GM18517 (cell line): ENCODE results near the gene MAPKAPK3.

ENCODE experiments used
- ATAC-seq: cut with Tn5 transposase; IDR thresholded peaks from one replicate; pipeline ENCODE4 v1.9.1; 2021; ENCODE audit warnings: mild to moderate bottlenecking, moderate library complexity; ENCODE audit not compliant: unreplicated experiment

Gene MAPKAPK3

GRCh38 chr3:50617096-50617791 lies at the start of gene MAPKAPK3:
Gene MAPKAPK3, plus strand, starts transcription at chr3:50617151. Its CDS starts 415 bp downstream, at chr3:50617566.
- ATAC-seq, result no peak

DNA sequence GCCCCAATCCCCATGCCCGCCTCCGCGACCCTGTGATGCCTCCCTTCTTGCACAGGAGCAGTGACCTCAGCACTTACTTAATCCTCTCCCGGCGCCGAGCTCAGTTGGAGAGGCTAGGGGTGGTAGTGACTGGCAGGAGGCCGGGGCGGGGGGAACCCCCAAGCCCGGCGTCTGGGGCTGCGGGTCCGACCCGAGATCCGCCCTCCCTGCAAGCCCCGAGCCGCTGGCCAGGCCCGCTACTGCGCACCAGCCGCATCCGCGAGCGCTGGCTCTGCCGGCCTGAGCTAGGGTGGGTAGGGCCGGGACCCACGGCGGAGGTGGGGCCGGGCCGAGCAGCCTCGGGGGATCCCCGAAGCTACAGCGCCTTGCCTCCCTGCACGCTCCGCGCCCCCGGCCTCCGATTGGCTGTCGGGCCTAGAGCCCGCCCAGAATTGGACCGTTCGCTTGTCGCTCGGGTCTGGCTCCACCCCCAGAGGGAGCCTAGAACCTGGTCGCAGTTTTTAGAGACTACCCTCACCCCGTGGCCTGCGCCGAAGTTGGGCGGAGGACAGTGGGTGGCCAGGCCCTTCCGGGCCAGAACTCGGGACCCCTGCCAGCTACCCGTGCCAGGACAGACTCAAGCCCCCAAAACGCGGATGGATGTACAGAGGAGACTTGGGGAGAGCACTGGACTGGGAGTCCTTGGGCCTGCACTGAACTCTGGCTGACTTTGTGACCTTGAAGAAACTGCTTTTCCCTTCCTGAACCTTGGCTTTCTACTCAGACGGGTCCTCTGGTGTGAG lies 49.4 kb upstream of the MAPKAPK3 start, which contains the start of gene C3orf18:
Gene C3orf18 (minus strand): TSS at position 362 of the 782 bp plus-strand sequence. CDS start 2,048 bp downstream, outside the sequence.
- ATAC-seq, result peak; percentile 82

- ATAC-seq, result peak; percentile 59
Observed at GRCh38 chr3:50568947-50569749, 47.8 kb upstream of the MAPKAPK3 start, which contains the start of gene HEMK1. Gene HEMK1, plus strand, starts transcription at chr3:50569522. Its CDS starts 1,583 bp downstream, at chr3:50571105.

DNA sequence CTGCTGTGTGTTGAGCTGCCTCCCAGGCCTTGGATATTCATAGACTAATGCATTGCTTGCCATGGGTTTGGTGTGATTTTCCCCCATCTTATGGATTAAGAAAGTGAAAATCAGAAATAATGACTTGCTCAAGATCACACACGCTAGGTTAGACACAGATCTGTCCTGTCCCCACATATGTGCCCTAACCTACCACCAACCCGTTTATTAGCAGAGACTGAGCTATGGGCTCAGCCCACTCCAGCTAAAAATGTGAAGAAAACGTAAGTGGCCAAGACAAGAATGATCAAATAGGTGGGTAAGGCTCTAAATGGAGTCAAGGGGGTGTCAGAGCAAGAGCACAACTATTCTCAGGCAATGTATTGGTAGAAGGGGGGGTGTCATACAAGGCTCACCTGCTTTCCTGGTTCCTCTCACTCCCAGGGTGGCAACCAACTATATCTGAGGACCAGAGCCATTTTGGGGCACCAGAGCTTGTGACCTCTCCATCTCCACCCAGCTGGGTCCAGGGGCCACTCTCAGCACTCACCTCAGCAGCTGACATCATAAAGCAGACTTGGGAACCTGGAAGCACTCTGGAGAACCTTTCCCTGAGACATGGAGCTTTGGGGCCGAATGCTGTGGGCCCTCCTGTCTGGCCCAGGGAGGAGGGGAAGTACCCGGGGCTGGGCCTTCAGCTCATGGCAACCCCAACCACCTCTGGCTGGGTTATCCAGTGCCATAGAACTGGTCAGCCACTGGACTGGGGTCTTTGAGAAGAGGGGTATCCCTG lies 46.3 kb upstream of the MAPKAPK3 start:
- no peak for ATAC-seq

- no peak for ATAC-seq
Observed at GRCh38 chr3:50571486-50571885, 45.5 kb upstream of the MAPKAPK3 start.

DNA sequence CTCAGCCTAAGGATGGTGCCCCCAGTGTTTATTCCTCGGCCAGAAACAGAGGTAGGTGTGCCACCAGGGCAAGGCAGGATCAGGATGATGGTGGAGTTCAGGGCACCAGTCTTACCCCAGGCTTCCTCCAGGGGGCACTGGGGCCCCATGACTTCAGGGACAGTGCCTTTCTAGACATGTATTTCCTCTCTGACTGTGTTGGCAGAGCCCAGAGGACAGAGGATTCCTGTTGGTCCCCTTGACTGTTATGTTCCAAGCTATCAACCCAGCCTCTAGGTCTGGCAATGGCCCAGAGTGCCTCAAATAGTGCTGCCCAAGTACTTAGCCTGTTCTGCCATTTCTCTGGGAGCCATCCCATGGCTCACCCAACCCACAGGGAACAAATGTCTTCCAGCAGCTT lies 44.8 kb upstream of the MAPKAPK3 start:
- no peak for ATAC-seq

- no peak for ATAC-seq
Observed at GRCh38 chr3:50572801-50573371, 44.1 kb upstream of the MAPKAPK3 start.

GRCh38 chr3:50573566-50574443 lies 43.1 kb upstream of the MAPKAPK3 start:
- no peak for ATAC-seq

DNA sequence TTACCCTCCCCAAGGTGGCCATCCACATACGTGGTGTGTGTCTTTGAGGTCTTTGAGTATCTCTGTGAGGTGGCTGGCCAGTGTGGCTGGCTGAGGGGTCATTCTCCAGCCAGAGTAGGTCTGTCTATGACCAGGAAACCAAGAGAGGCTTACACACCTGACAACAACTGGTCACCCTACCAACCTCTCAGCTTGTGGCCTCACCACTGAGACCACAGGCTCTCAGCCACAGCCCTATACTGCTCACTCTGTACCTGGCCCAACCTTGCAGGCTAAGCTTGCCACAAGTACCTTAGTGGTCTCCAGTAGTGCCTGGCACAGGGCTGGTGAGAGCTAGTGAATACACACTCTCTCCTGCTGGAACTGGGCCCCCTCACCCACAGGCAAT lies 42.5 kb upstream of the MAPKAPK3 start:
- ATAC-seq, result no peak

DNA sequence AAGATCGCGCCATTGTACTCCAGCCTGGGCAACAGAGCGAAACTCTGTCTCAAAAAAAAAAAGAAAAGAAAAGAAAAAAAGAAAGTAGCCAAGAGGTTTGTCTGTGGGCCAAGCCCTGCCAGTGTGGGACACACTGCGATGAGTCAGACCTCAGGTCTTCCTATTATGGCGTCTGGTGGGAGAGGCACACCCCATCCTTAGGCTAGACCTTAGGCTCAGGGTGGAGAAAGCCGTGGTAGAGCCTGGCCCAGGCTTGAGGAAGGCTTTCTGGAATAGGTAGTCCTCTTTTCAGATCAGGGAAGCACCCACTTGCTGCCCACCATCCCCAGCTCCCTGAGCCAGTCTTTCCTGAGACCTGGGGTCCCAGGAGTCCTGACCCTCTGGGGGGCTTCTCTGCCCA lies 41.6 kb upstream of the MAPKAPK3 start:
- ATAC-seq, result no peak

DNA sequence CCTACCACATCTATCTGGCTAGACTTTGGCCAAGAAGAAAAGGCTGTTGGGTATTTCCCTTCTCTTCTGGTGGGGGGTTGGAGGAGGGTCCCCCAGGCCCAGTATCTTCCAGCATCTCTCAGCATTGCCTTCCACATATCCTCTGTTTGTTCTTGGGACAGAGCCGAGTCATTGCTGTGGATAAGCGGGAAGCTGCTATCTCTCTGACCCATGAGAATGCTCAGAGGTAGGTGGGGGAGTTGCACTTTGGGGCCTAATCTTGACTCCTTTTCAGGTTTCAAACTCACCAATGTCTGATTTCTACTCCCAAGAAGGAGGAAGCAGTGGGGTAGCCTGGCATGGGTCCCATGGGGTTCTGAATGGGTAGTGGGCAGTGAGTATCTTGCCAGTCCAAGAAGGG lies 39.6 kb upstream of the MAPKAPK3 start:
- no peak for ATAC-seq

DNA sequence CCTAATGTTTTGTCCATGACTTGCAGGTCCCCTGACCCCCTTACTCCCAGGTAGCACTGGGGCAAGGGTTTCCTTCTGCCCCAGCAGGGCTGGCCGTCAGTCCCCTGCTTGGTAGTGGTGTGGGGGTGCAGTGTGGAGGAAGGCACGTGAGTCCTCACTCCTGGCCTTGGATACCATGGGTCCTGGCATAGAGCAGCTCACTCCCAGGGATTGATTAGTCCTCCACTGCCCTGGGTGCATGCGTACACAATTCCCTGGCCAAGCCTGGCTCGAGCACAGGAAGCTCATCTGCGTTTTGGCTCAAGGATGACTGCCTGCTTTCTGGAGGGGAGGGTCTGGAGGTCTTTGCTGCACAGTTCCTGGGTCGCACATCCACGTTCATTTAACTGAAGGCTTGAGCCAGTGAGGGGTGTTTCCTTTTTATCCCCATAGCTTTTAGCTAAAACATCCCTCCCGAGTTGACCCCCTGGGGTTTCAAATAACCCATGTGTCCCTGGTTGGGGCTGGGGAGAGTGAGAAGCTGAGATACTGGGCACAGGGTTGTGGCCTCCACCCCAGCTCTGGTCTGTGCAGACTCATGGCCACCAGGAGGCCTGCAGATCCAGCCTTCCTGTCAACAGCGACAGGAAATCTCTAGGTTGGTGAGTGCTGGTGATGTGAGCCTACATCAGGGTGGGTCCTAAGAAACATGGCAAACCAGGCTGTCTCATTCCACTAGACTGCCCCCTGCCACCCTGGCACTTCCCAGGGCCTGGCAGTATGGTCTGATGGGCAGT lies 36.1 kb upstream of the MAPKAPK3 start:
- no peak for ATAC-seq

GRCh38 chr3:50581459-50581842 lies 35.5 kb upstream of the MAPKAPK3 start:
- no peak for ATAC-seq

- no peak for ATAC-seq
Observed at GRCh38 chr3:50582083-50582482, 34.9 kb upstream of the MAPKAPK3 start.

DNA sequence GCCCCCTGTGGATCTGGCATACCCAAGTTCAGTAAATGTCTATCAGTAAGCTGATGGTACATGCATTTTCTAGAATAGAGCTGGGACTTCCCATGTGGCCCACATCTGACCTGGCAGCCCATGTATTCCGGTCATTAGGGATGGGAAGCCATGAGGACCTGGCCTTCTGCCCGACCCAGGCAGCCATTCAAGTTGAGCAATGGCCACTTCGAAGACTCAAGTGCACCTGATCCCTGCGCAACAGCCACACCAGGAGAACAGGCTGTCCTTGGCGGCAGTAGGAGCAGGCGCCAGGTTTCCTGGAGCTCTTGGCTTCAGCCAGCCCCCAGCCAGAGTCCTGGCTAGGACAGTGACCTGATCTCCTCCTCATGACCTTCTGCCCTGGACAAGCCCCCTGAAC lies 33.1 kb upstream of the MAPKAPK3 start:
- no peak for ATAC-seq

DNA sequence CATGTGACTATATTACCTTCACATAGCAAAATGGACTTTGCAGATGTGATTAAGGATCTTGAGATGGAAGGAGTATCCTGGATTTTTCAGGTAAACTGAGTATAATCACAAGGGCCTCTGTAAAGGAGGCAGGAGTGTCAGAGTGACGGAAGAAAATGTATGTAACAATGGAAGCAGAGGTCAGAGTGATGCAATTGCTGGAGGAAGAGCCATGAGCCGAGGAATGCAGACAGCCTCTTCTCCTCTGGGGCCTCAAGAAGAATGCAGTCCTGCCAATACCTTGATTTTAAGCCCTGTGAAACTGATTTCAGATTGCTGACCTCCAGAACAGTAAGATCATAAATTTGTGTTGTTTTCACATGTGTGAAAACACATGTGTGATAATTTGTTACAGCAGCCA lies 32.6 kb upstream of the MAPKAPK3 start:
- no peak for ATAC-seq

- no peak for ATAC-seq
Observed at GRCh38 chr3:50585919-50586762, 30.8 kb upstream of the MAPKAPK3 start.

- no peak for ATAC-seq
Observed at GRCh38 chr3:50586763-50587070, 30.2 kb upstream of the MAPKAPK3 start.
